K562 (cell line): ENCODE data around the gene QKI.

Experiments
- HDAC3 ChIP-seq: fragments of 450-650 bp; IDR thresholded peaks from 2 replicates; pipeline ENCODE4 v1.6.1; 2018; ENCODE audit warnings: borderline replicate concordance, mild to moderate bottlenecking, moderate library complexity; ENCODE audit not compliant: partially characterized antibody
- KAT8 ChIP-seq: fragments of 450-650 bp; IDR thresholded peaks from 2 replicates; pipeline ENCODE4 v1.6.1; 2016; ENCODE audit warnings: low read depth, mild to moderate bottlenecking
- MYNN ChIP-seq, 2 experiments: sonication (generic); formaldehyde crosslinking in 1 of 2; IDR thresholded peaks; 2 replicates each; pipeline versions ENCODE4 v1.5.0 to v1.6.1; 2016 to 2020; ENCODE audit warnings: antibody characterized with exemption in 1 of 2, missing genetic modification reagents in 1 of 2
- POLR2A ChIP-seq: fragments of 450-650 bp; conservative IDR thresholded peaks from 2 replicates; pipeline ENCODE4 v1.6.1; 2016
- POLR3A ChIP-seq: IDR thresholded peaks from 2 replicates; pipeline ENCODE4 v1.6.1; 2011; ENCODE audit warnings: borderline replicate concordance, mild to moderate bottlenecking, moderate library complexity; ENCODE audit not compliant: insufficient read length, insufficient read depth; ENCODE audit errors: extremely low read depth
- PPARD ChIP-seq: fragments of 250-450 bp; sonication (Bioruptor Pico); IDR thresholded peaks from 2 replicates; pipeline ENCODE4 v1.8.0; 2022; ENCODE audit warnings: inconsistent platforms, mild to moderate bottlenecking, moderate library complexity
- PRPF4 ChIP-seq: fragments of 200-400 bp; formaldehyde crosslinking; IDR thresholded peaks from one replicate; pipeline ENCODE4 v1.6.1; 2017; ENCODE audit warnings: low read length, low read depth, mild to moderate bottlenecking; ENCODE audit not compliant: insufficient read depth, poor library complexity, severe bottlenecking
- SMAD1 ChIP-seq: fragments of 150-350 bp; IDR thresholded peaks from 2 replicates; pipeline ENCODE4 v1.6.1; 2014; ENCODE audit warnings: low read length, low read depth; ENCODE audit not compliant: partially characterized antibody
- U2AF2 ChIP-seq: fragments of 200-400 bp; formaldehyde crosslinking; optimal IDR thresholded peaks from 2 replicates; pipeline ENCODE3; 2017; ENCODE audit warnings: low read depth, mild to moderate bottlenecking, low read length
- ZNF274 ChIP-seq: IDR thresholded peaks from 2 replicates; pipeline ENCODE4 v1.6.1; 2011; ENCODE audit warnings: low read depth, mild to moderate bottlenecking, low read length, moderate library complexity, borderline replicate concordance
- ZNF586 ChIP-seq: fragments of 450-650 bp; formaldehyde crosslinking; conservative IDR thresholded peaks from 2 replicates; pipeline ENCODE4 v1.4.0; 2020; ENCODE audit warnings: mild to moderate bottlenecking, moderate library complexity
- TF ChIP-seq, protein P1 (sequence below): sonication (generic); formaldehyde crosslinking; IDR thresholded peaks from 2 replicates; pipeline ENCODE4 v1.9.0; 2022; ENCODE audit warnings: mild to moderate bottlenecking, missing genetic modification reagents
- TF ChIP-seq, protein P2 (sequence below): sonication (generic); formaldehyde crosslinking; IDR thresholded peaks from 2 replicates; pipeline ENCODE4 v1.8.1; 2023; ENCODE audit warnings: missing genetic modification reagents, mild to moderate bottlenecking, borderline replicate concordance

GRCh38 chr6:163428373-163428772 lies 13.9 kb downstream of the QKI start:
- TF ChIP-seq ZNF586 (CRISPR knock-in tag) (no peak), ZNF274 (no peak), KAT8 (no peak), POLR2A (no peak), SMAD1 (no peak), MYNN (IDR thresholded peaks at IDR 0.05) (no peak), MYNN (CRISPR knock-in tag; IDR thresholded peaks at IDR 0.05) (no peak), HDAC3 (no peak), POLR3A (no peak), PRPF4 (no peak), PPARD (CRISPR knock-in tag) (no peak), U2AF2 (no peak)
- TF ChIP-seq, protein P1, sequence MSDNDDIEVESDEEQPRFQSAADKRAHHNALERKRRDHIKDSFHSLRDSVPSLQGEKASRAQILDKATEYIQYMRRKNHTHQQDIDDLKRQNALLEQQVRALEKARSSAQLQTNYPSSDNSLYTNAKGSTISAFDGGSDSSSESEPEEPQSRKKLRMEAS, result no peak
- TF ChIP-seq, protein P2, sequence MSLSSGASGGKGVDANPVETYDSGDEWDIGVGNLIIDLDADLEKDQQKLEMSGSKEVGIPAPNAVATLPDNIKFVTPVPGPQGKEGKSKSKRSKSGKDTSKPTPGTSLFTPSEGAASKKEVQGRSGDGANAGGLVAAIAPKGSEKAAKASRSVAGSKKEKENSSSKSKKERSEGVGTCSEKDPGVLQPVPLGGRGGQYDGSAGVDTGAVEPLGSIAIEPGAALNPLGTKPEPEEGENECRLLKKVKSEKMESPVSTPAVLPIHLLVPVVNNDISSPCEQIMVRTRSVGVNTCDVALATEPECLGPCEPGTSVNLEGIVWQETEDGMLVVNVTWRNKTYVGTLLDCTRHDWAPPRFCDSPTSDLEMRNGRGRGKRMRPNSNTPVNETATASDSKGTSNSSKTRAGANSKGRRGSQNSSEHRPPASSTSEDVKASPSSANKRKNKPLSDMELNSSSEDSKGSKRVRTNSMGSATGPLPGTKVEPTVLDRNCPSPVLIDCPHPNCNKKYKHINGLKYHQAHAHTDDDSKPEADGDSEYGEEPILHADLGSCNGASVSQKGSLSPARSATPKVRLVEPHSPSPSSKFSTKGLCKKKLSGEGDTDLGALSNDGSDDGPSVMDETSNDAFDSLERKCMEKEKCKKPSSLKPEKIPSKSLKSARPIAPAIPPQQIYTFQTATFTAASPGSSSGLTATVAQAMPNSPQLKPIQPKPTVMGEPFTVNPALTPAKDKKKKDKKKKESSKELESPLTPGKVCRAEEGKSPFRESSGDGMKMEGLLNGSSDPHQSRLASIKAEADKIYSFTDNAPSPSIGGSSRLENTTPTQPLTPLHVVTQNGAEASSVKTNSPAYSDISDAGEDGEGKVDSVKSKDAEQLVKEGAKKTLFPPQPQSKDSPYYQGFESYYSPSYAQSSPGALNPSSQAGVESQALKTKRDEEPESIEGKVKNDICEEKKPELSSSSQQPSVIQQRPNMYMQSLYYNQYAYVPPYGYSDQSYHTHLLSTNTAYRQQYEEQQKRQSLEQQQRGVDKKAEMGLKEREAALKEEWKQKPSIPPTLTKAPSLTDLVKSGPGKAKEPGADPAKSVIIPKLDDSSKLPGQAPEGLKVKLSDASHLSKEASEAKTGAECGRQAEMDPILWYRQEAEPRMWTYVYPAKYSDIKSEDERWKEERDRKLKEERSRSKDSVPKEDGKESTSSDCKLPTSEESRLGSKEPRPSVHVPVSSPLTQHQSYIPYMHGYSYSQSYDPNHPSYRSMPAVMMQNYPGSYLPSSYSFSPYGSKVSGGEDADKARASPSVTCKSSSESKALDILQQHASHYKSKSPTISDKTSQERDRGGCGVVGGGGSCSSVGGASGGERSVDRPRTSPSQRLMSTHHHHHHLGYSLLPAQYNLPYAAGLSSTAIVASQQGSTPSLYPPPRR (CRISPR knock-in tag), result no peak
